ENCODE results near the gene CAMK2N2.
A peak's percentile ranks its signal among the peaks of the same experiment; 100 is the strongest.

Gene CAMK2N2

DNA sequence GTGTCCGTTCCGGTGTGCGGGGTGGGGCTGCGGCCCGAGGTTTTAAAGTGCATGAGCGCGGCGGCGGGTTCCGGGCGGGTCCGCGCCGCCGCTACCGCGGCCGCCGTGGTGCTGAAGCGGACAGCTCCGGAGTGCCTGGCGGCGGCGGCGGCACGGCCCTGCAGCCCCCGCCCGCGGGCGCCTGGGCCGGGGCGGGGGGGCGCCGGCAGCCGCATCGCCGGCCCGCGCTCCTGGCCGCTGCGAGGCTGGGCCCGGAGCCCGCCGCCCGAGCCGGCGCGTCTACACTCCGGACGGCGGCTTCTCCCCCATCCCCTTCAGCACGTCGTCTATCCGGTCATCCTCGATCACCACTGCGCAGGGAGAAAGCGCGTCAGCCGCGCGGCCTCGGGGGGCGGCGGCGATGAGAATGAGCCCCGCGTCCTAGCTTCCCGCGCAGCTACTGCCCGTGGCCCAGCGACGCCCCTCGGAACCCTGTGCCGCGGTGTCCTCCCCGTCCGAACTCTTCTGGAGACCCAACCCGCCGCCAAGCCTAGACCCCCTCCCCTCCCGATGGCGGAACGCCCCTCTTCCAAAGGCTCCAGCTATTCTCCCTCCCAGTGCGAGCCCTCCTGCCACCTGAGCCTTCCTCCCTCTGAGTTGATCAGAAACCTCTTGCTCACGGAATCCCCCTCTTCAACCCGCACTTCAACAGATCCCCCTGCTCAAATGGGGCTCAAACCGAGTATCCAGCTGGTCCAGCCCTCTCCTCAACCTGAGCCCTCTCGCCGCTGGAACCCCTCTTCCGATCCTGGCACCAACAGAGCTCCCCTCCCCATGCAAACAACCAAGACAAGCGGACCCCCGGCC, 1.3 kb downstream of the CAMK2N2 start:
- intact Hi-C loops (cut with micrococcal nuclease): no loop called here
- H3K9me3 Mint-ChIP-seq: no peaks in the 10 kb centered on the region
- peak overlapping the region; percentile 68 for H3K4me3 Mint-ChIP-seq
- H3K36me3 Mint-ChIP-seq (ENCODE audit: low read depth): peaks cover 16% of the 10 kb centered on the region
- H3K27me3 Mint-ChIP-seq: peaks cover 66% of the 10 kb centered on the region
- H3K27ac Mint-ChIP-seq: no peak overlapping the region
- H3K4me1 Mint-ChIP-seq (ENCODE audit: low read depth): peaks cover 29% of the 10 kb centered on the region

GRCh38 chr3:184259396-184259877, 1.9 kb downstream of the CAMK2N2 start:
- Mint-ChIP-seq H3K4me1 (ENCODE audit: low read depth) (peaks cover 29% of the 10 kb centered on the region), H3K36me3 (ENCODE audit: low read depth) (peaks cover 16% of the 10 kb centered on the region), H3K4me3 (peak overlapping the region; percentile 44), H3K27ac (no peak overlapping the region), H3K27me3 (peaks cover 62% of the 10 kb centered on the region), H3K9me3 (no peaks in the 10 kb centered on the region)
- intact Hi-C loops (cut with micrococcal nuclease): no loop called here

DNA sequence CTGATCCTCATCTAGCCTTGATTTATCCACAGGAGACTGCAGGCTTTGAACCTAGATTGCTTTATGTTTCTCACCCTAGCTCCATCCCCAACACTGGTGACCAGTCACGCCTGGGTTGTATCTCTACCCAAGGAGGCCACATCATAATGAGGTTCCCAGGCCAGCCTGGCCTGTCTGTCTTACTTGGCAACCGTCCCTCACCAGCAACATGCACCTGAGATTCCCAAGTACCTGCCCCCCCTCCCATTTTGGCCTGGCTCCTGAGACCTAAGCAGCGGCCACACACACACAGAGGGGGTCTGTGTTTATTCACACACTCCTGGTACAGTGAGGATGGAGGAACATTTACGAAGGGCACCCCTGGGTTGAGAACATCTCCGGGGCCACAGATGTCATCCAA, 2.4 kb downstream of the CAMK2N2 start:
- H3K4me1 Mint-ChIP-seq (ENCODE audit: low read depth): peaks cover 29% of the 10 kb centered on the region
- H3K27me3 Mint-ChIP-seq: peaks cover 58% of the 10 kb centered on the region
- peaks cover 16% of the 10 kb centered on the region for H3K36me3 Mint-ChIP-seq (ENCODE audit: low read depth)
- H3K4me3 Mint-ChIP-seq: no peak overlapping the region
- no peak overlapping the region for H3K27ac Mint-ChIP-seq
- intact Hi-C loops (cut with micrococcal nuclease): no loop called here
- H3K9me3 Mint-ChIP-seq: no peaks in the 10 kb centered on the region

DNA sequence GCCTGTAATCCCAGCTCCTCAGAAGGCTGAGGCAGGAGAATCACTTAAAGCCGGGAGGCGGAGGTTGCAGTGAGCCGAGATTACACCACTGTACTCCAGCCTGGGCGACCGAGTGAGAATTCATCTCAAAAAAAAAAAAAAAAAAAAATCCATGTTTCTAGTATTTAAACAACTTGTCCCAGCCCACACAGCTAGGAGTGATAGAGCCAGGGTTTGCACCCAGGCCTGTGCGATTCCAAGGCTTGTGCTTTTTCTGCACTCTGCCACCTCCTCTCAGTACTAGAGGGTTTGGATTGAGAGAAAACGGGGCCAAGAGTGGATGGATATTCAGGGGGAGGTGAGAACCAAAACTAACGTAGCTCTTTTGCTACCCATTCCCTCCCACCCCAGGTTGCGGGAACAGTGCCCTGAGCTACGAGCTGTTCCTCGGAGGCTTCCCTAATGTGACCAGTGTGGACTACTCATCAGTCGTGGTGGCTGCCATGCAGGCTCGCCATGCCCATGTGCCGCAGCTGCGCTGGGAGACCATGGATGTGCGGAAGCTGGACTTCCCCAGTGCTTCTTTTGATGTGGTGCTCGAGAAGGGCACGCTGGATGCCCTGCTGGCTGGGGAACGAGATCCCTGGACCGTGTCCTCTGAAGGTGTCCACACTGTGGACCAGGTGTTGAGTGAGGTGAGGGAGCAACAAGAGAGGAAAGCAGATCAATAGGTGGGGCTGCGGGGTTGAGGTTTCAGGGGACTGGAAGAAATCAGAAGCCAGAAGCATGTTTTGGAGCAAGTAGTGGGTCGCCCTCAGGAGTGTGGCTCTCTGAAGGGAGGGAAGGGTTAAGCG, 4.1 kb downstream of the CAMK2N2 start:
- intact Hi-C loops (cut with micrococcal nuclease): no loop called here
- Mint-ChIP-seq H3K36me3 (ENCODE audit: low read depth) (peaks cover 16% of the 10 kb centered on the region), H3K4me3 (no peak overlapping the region), H3K9me3 (no peaks in the 10 kb centered on the region), H3K27ac (no peak overlapping the region), H3K4me1 (ENCODE audit: low read depth) (peaks cover 21% of the 10 kb centered on the region), H3K27me3 (peaks cover 44% of the 10 kb centered on the region)

- Mint-ChIP-seq H3K4me1 (ENCODE audit: low read depth) (peaks cover 9% of the 10 kb centered on the region), H3K9me3 (no peaks in the 10 kb centered on the region), H3K36me3 (ENCODE audit: low read depth) (peaks cover 16% of the 10 kb centered on the region), H3K4me3 (no peak overlapping the region), H3K27ac (no peak overlapping the region), H3K27me3 (peaks cover 27% of the 10 kb centered on the region)
- intact Hi-C loops (cut with micrococcal nuclease): no loop called here
Measured at GRCh38 chr3:184255291-184256039, 5.9 kb downstream of the CAMK2N2 start.

DNA sequence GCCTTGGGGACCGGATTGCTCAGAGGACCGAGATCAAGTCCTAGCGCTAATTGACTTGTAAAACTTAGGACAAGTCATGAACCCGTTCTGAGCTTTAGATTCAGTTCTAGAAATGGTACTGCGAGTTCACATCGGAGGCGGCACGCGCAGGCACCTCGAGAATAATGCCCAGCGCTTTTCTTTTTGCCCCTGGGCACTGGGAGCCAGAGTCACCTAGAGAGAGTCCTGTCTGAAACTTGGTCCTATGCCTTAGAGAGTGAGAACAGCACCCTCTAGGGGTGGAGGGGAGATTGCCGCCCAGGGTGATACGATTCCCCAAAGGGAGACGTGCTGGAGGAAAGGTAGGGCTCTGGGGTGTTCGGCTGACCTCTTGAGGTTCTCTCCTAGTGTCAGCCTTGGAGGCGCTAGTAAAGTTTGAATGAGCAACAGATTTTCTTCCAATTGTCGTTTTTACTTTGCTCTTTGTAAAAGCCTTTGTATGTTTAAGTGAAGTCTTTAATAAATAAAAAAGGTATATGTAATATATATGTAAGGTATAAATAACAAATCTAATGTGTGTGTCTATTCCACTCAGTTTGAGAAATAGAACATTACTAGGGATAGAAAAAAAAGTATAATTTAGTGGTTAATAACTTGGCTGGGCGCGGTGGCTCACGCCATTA, 11.1 kb downstream of the CAMK2N2 start:
- H3K27ac Mint-ChIP-seq: peak overlapping the region; percentile 99
- peaks cover 27% of the 10 kb centered on the region for H3K4me1 Mint-ChIP-seq (ENCODE audit: low read depth)
- H3K4me3 Mint-ChIP-seq: peak overlapping the region; percentile 93
- intact Hi-C loops (cut with micrococcal nuclease): loop anchor here (1.0 to 5.0 kb wide), 3 partner anchors 23 to 355 kb away; partner anchors contain the start of gene ABCC5
- peaks cover 15% of the 10 kb centered on the region for H3K36me3 Mint-ChIP-seq (ENCODE audit: low read depth)
- H3K9me3 Mint-ChIP-seq: no peaks in the 10 kb centered on the region
- no peaks in the 10 kb centered on the region for H3K27me3 Mint-ChIP-seq

DNA sequence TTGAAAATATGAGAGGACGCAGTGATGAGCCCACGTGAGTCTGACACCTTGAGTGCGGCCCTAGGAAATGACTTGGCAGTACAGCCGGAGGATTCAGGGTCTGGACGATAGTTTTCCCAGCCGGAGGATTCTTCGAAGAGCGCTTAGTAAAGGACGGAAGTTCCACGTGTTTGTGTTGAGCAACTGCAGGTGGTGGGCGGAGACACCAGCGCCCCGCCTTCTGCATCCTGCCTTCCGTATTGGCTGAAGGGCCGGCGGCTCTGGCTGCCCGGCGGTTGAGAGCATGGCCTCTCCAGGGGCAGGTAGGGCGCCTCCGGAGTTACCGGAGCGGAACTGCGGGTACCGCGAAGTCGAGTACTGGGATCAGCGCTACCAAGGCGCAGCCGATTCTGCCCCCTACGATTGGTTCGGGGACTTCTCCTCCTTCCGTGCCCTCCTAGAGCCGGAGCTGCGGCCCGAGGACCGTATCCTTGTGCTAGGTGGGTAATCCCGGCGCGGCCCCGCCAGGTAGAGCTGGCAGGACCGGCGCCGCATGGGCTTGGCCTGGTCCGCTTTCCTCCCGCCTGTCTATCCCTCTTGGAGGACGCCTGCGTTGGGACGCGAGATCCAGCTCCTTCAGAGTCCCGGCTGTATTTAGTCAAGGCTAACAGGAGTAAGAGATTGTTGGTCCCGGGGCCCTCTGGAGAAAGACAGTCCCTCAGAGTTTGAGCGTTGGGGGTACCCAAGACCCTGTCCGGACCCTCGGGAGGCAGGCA, 11.8 kb downstream of the CAMK2N2 start, which contains the start of gene EEF1AKMT4:
EEF1AKMT4 (plus strand) TSS at position 261 of the 755 bp plus-strand sequence; CDS start at position 284, 23 bp downstream.
- intact Hi-C loops (cut with micrococcal nuclease): loop anchor here (1.0 to 5.0 kb wide), 7 partner anchors 23 to 365 kb away; partner anchors contain the start of genes ABCC5, AP2M1, EIF2B5 and PARL
- H3K27me3 Mint-ChIP-seq: no peaks in the 10 kb centered on the region
- H3K4me1 Mint-ChIP-seq (ENCODE audit: low read depth): peaks cover 27% of the 10 kb centered on the region
- peak within 1 kb of the TSS; percentile 99 for H3K27ac Mint-ChIP-seq
- H3K4me3 Mint-ChIP-seq: peak within 1 kb of the TSS; percentile 93
- no peaks in the 10 kb centered on the region for H3K9me3 Mint-ChIP-seq
- H3K36me3 Mint-ChIP-seq (ENCODE audit: low read depth): peaks cover 22% of the 10 kb centered on the region

- Mint-ChIP-seq H3K27ac (peak within 1 kb of the TSS; percentile 99), H3K9me3 (no peaks in the 10 kb centered on the region), H3K27me3 (no peaks in the 10 kb centered on the region), H3K36me3 (ENCODE audit: low read depth) (peaks cover 31% of the 10 kb centered on the region), H3K4me1 (ENCODE audit: low read depth) (peaks cover 27% of the 10 kb centered on the region), H3K4me3 (peak within 1 kb of the TSS; percentile 93)
- intact Hi-C loops (cut with micrococcal nuclease): loop anchor here (1.0 to 2.0 kb wide), 4 partner anchors 50 to 364 kb away; partner anchors contain the start of genes AP2M1, EIF2B5, PARL and PSMD2
Measured at GRCh38 chr3:184248454-184249411, 12.6 kb downstream of the CAMK2N2 start, which contains the start of gene ALG3. Gene ALG3, minus strand, starts transcription at chr3:184248962. Its CDS starts 22 bp downstream, at chr3:184248940.

DNA sequence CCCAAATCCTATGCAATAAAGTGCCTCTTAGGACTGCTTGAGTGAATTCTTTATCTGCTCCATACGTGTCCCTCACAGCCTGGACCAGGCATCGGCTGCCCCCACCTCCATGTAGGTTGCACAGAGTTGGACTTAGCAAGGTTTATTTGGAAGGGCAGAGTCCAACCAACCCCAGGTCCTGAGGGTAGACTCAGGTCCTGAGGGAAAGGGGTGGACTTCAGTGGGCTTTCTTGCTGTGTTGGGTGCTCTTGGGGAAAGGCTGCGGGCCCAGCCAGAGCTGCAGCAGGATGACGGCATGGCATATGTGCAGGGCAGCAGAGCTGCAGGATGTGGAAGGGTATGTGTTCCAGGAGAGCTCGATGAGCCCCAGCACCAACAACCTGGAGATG, 19.1 kb downstream of the CAMK2N2 start:
- Mint-ChIP-seq H3K27ac (no peak overlapping the region), H3K9me3 (no peaks in the 10 kb centered on the region), H3K4me1 (ENCODE audit: low read depth) (peaks cover 21% of the 10 kb centered on the region), H3K36me3 (ENCODE audit: low read depth) (peaks cover 43% of the 10 kb centered on the region), H3K4me3 (no peak overlapping the region), H3K27me3 (peaks cover 2% of the 10 kb centered on the region)
- intact Hi-C loops (cut with micrococcal nuclease): no loop called here

DNA sequence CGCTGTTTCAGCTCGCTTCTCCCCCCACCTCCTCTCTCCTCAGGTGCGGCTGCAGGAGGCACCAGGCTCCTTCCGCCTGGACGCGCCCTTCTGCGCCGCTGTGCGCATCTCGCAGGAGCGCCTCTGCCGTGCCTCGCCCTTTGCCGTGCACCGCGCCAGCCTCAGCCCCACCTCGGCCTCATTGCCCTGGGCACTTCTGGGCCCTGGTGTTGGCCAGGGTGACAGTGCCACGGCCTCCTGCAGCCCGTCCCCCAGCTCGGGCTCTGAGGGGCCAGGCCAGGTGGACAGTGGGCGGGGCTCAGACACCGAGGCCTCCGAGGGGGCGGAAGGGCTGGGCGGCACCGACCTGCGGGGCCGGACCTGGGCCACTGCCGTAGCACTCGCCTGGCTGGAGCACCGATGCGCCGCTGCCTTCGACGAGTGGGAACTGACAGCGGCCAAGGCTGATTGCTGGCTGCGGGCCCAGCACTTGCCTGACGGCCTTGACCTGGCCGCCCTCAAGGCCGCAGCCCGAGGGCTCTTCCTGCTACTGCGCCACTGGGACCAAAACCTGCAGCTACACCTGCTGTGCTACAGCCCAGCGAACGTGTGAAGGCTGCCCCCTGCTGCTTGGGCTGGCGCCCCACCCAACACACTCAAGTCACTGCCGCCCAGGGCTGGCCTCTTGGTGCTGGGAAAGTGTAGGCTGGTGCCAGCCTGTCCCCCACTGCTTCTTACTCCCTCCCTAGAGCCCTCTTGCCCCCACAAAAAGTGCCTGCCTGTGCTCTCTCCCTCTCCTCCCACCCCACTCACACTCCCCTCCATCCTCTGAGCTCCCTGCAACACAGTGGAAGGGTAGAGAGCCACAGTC, 19.7 kb downstream of the CAMK2N2 start:
- Mint-ChIP-seq H3K27me3 (peaks cover 2% of the 10 kb centered on the region), H3K36me3 (ENCODE audit: low read depth) (peaks cover 43% of the 10 kb centered on the region), H3K27ac (no peak overlapping the region), H3K4me3 (no peak overlapping the region), H3K9me3 (no peaks in the 10 kb centered on the region), H3K4me1 (ENCODE audit: low read depth) (peaks cover 14% of the 10 kb centered on the region)
- intact Hi-C loops (cut with micrococcal nuclease): no loop called here

DNA sequence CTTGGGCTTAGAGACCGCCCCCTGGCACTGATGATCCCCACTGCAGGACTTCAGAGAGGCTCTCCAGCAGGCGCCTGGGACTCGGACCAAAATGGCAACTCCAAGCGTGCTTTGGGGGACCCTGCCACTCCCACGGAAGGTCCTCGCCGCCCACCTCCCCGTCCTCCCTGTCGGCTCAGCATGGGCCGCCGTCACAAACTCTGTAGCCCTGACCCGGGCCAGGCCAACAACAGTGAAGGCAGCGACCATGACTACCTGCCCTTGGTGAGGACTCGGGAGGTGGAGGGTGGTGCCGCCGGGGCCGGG, 20.3 kb downstream of the CAMK2N2 start:
- intact Hi-C loops (cut with micrococcal nuclease): no loop called here
- no peak overlapping the region for H3K4me3 Mint-ChIP-seq

More for the DNA sequence above, 20.3 kb downstream of the CAMK2N2 start:
- peaks cover 2% of the 10 kb centered on the region for H3K27me3 Mint-ChIP-seq
- H3K27ac Mint-ChIP-seq: no peak overlapping the region
- peaks cover 9% of the 10 kb centered on the region for H3K4me1 Mint-ChIP-seq (ENCODE audit: low read depth)
- no peaks in the 10 kb centered on the region for H3K9me3 Mint-ChIP-seq
- H3K36me3 Mint-ChIP-seq (ENCODE audit: low read depth): peaks cover 43% of the 10 kb centered on the region
